Fibroblast of lung (primary cell): ENCODE data around the gene GABRD. TPM values are rescaled to one million over a fixed set of nuclear protein-coding genes. Genes with fewer than 3 reads are reported as not detected.

ENCODE experiments used
- DNase-seq, 2 donors: peaks; one replicate each; pipeline versions ENCODE4 v3.0.0 to v3.0.0-alpha.2; 2010; ENCODE audit warnings: low read depth in 2 of 2
- H2AFZ ChIP-seq: 2 replicates; pipeline ENCODE4 v1.5.1; 2012; ENCODE audit warnings: low read length, control low read depth, inconsistent platforms
- H3K27ac ChIP-seq: 2 replicates; pipeline ENCODE4 v1.5.1; 2011; ENCODE audit warnings: low read length, control low read depth; ENCODE audit not compliant: insufficient read depth
- H3K27me3 ChIP-seq: 2 replicates; pipeline ENCODE4 v1.5.1; 2011; ENCODE audit warnings: mild to moderate bottlenecking, low read length; ENCODE audit not compliant: control insufficient read depth, insufficient read depth
- H3K36me3 ChIP-seq: 2 replicates; pipeline ENCODE4 v1.5.1; 2011; ENCODE audit warnings: low read length; ENCODE audit not compliant: control insufficient read depth, insufficient read depth
- H3K4me1 ChIP-seq: 2 replicates; pipeline ENCODE4 v1.5.1; 2011; ENCODE audit warnings: low read length; ENCODE audit not compliant: control insufficient read depth, insufficient read depth; ENCODE audit errors: extremely low read depth
- H3K4me2 ChIP-seq: 2 replicates; pipeline ENCODE4 v1.5.1; 2011; ENCODE audit warnings: low read length, control low read depth; ENCODE audit not compliant: insufficient read depth; ENCODE audit errors: extremely low read depth
- H3K4me3 ChIP-seq, 4 experiments: fragments of 200-600 bp in 1 of 4; sonication (generic) in 1 of 4; replicated peaks in 1 of 4; 2 replicates each; pipeline ENCODE4 v1.5.1; 2011 to 2016; ENCODE audit warnings: low read length in 4 of 4, low read depth in 3 of 4, mild to moderate bottlenecking in 3 of 4, control low read depth in 2 of 4, inconsistent platforms in 1 of 4, mixed read lengths in 1 of 4; ENCODE audit not compliant: insufficient read depth in 1 of 4; ENCODE audit errors: control extremely low read depth in 1 of 4
- H3K79me2 ChIP-seq: 2 replicates; pipeline ENCODE4 v1.5.1; 2012; ENCODE audit warnings: mild to moderate bottlenecking, low read length, inconsistent platforms; ENCODE audit not compliant: control insufficient read depth, insufficient read depth
- H3K9ac ChIP-seq: 2 replicates; pipeline ENCODE4 v1.5.1; 2011; ENCODE audit warnings: mild to moderate bottlenecking, low read length, control low read depth; ENCODE audit not compliant: insufficient read depth
- H3K9me3 ChIP-seq: 2 replicates; pipeline ENCODE4 v1.5.1; 2012; ENCODE audit warnings: low read depth, low read length; ENCODE audit not compliant: control insufficient read depth, insufficient read depth
- H4K20me1 ChIP-seq: 2 replicates; pipeline ENCODE4 v1.5.1; 2011; ENCODE audit warnings: low read length; ENCODE audit not compliant: control insufficient read depth, insufficient read depth; ENCODE audit errors: extremely low read depth
- CTCF ChIP-seq, 2 donors: IDR thresholded peaks in 1 of 2; conservative IDR thresholded peaks in 1 of 2; 1 replicate in 1 of 2; 2 replicates in 1 of 2; pipeline ENCODE4 v1.5.1; 2011 to 2012; ENCODE audit warnings: low read length in 2 of 2, control low read depth in 1 of 2, inconsistent platforms in 1 of 2, low read depth in 1 of 2, mild to moderate bottlenecking in 1 of 2
- EZH2 ChIP-seq: IDR thresholded peaks from 2 replicates; pipeline ENCODE4 v1.5.1; 2012; ENCODE audit warnings: low read length, control low read depth, mild to moderate bottlenecking; ENCODE audit errors: missing control alignments
- polyA plus RNA-seq, 2 donors: library from polyadenylated mRNA; depleted of rRNA in 1 of 2; stranded (reverse) in 1 of 2; unstranded in 1 of 2; fragments of >200 nt; gene quantifications; 2 replicates each; pipeline ENCODE4 v1.2.1, GENCODE V29; 2011 to 2012; ENCODE audit warnings: missing spikeins in 1 of 2
- total RNA-seq: library from RNA; depleted of rRNA; stranded (reverse); fragments of >200 nt; gene quantifications from 2 replicates; pipeline ENCODE4 v1.2.1, GENCODE V29; 2014

Gene GABRD
- total and polyA plus RNA-seq, 2 donors (not counting 1 experiment from before 2014, with no cell fraction given) = not detected

- Histone ChIP-seq H3K36me3 (no peaks in the 10 kb centered on the region), H3K4me1 (no peaks in the 10 kb centered on the region), H3K9me3 (peaks cover 3% of the 10 kb centered on the region), H3K27ac (no peak overlapping the region), H3K79me2 (no peaks in the 10 kb centered on the region), H2AFZ (no peak overlapping the region), H3K9ac (no peak overlapping the region), H3K27me3 (no peaks in the 10 kb centered on the region), H4K20me1 (no peaks in the 10 kb centered on the region), H3K4me3 (no peak overlapping the region), H3K4me2 (no peak overlapping the region)
- TF ChIP-seq EZH2 = no peak
- TF ChIP-seq CTCF (conservative IDR thresholded peaks at IDR 0.05 in 1 of 2, IDR thresholded peaks at IDR 0.05 in 1 of 2; ENCODE audit: low read depth in 1 of 2, low read length in 2 of 2) = no peak
- no peak for DNase-seq
Observed at GRCh38 chr1:1982379-1983232, 36.5 kb upstream of the GABRD start.

GRCh38 chr1:1984560-1985070 is 34.5 kb upstream of the GABRD start:
- Histone ChIP-seq H3K4me2 (no peak overlapping the region), H3K79me2 (no peaks in the 10 kb centered on the region), H3K27ac (no peak overlapping the region), H2AFZ (no peak overlapping the region), H3K4me3 (no peak overlapping the region), H3K27me3 (no peaks in the 10 kb centered on the region), H3K9ac (no peak overlapping the region), H3K36me3 (no peaks in the 10 kb centered on the region), H3K4me1 (no peaks in the 10 kb centered on the region), H4K20me1 (no peaks in the 10 kb centered on the region), H3K9me3 (no peaks in the 10 kb centered on the region)
- no peak for DNase-seq
- TF ChIP-seq CTCF (conservative IDR thresholded peaks at IDR 0.05 in 1 of 2, IDR thresholded peaks at IDR 0.05 in 1 of 2; ENCODE audit: low read depth in 1 of 2, low read length in 2 of 2) (no peak), EZH2 (no peak)

- Histone ChIP-seq H2AFZ (no peak overlapping the region), H3K9me3 (no peaks in the 10 kb centered on the region), H4K20me1 (no peaks in the 10 kb centered on the region), H3K4me1 (no peaks in the 10 kb centered on the region), H3K27me3 (no peaks in the 10 kb centered on the region), H3K4me2 (no peak overlapping the region), H3K4me3 (no peak overlapping the region), H3K9ac (no peak overlapping the region), H3K36me3 (no peaks in the 10 kb centered on the region), H3K27ac (no peak overlapping the region), H3K79me2 (no peaks in the 10 kb centered on the region)
- TF ChIP-seq CTCF (conservative IDR thresholded peaks at IDR 0.05 in 1 of 2, IDR thresholded peaks at IDR 0.05 in 1 of 2; ENCODE audit: low read depth in 1 of 2, low read length in 2 of 2) (no peak), EZH2 (no peak)
- no peak for DNase-seq
Observed at GRCh38 chr1:1985375-1986050, 33.6 kb upstream of the GABRD start.
